Skeletal muscle tissue (tissue), 4 donors: Measurements from ENCODE around the gene VSTM2L. TPM values are rescaled to one million over a fixed set of nuclear protein-coding genes. Genes with fewer than 3 reads are reported as not detected.

Source experiments
- H3K27ac ChIP-seq: one replicate; pipeline ENCODE4 v1.7.0; 2013; ENCODE audit warnings: mild to moderate bottlenecking, low read depth, low read length, inconsistent platforms
- H3K27me3 ChIP-seq, 3 donors: one replicate each; pipeline ENCODE4 v1.7.0; 2013; ENCODE audit warnings: low read length in 3 of 3; ENCODE audit not compliant: control insufficient read depth in 3 of 3, insufficient read depth in 3 of 3
- H3K36me3 ChIP-seq, 3 donors: one replicate each; pipeline ENCODE4 v1.7.0; 2013; ENCODE audit warnings: low read length in 3 of 3; ENCODE audit not compliant: control insufficient read depth in 3 of 3, insufficient read depth in 3 of 3
- H3K4me1 ChIP-seq, 3 donors: one replicate each; pipeline ENCODE4 v1.7.0; 2013; ENCODE audit warnings: low read length in 3 of 3, mild to moderate bottlenecking in 3 of 3; ENCODE audit not compliant: control insufficient read depth in 3 of 3, insufficient read depth in 3 of 3
- H3K4me3 ChIP-seq, 3 donors: one replicate each; pipeline ENCODE4 v1.7.0; 2013; ENCODE audit warnings: low read length in 3 of 3
- H3K9ac ChIP-seq, 3 donors: one replicate each; pipeline ENCODE4 v1.7.0; 2013; ENCODE audit warnings: low read length in 3 of 3, mild to moderate bottlenecking in 3 of 3, moderate library complexity in 2 of 3, low read depth in 1 of 3
- H3K9me3 ChIP-seq, 3 donors: one replicate each; pipeline ENCODE4 v1.7.0; 2013; ENCODE audit warnings: low read length in 3 of 3; ENCODE audit not compliant: control insufficient read depth in 3 of 3
- total RNA-seq: library from RNA; depleted of rRNA; stranded (reverse); fragments of >200 nt; gene quantifications from one replicate; pipeline ENCODE4 v1.2.3, GENCODE V29; 2014
- donor health status: Osteomylitis.

The VSTM2L gene
- total RNA-seq, 1 donor from 2014 or later, result not detected

- H3K36me3 ChIP-seq, result no peaks in the 10 kb centered on the region
- H3K27me3 ChIP-seq, result peaks cover 23 to 35% (median 32%) of the 10 kb centered on the region in 3 donors
- H3K4me1 ChIP-seq, result peaks cover 0 to 3% (median 0%) of the 10 kb centered on the region in 3 donors
- H3K27ac ChIP-seq, result no peak overlapping the region
- H3K9ac ChIP-seq, result no peak overlapping the region
- no peaks in the 10 kb centered on the region for H3K9me3 ChIP-seq
- H3K4me3 ChIP-seq, result no peak overlapping the region
These were observed 14.3 kb upstream of the VSTM2L start for GRCh38 chr20:37888641-37889040.

DNA sequence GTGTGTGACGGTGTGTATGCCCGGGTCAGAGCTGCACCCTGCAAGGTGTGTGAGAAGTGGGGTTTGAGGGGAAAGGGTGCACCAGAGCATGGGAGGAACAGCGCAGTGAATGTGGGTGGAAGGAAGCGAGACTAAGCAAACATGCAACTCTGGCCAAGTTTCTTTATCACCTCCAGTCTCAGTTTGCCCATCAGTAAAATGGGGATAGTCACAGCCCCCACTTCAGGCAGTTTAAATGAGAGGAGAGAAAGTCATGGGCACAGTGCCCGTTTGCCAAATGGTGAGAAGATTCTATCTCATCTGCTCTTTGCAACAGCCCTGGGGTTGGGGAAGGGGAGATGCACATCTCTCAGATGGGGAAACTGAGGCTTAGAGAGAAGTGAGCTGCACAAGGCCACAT is 12.8 kb upstream of the VSTM2L start:
- H3K4me3 ChIP-seq, result no peak overlapping the region
- no peaks in the 10 kb centered on the region for H3K9me3 ChIP-seq
- no peaks in the 10 kb centered on the region for H3K36me3 ChIP-seq
- no peak overlapping the region for H3K27ac ChIP-seq
- H3K4me1 ChIP-seq, result peaks cover 0 to 3% (median 0%) of the 10 kb centered on the region in 3 donors
- peaks cover 20 to 27% (median 21%) of the 10 kb centered on the region in 3 donors for H3K27me3 ChIP-seq
- no peak overlapping the region for H3K9ac ChIP-seq

- H3K27ac ChIP-seq, result no peak overlapping the region
- H3K9ac ChIP-seq, result no peak overlapping the region
- H3K27me3 ChIP-seq, result peaks cover 17 to 25% (median 21%) of the 10 kb centered on the region in 3 donors
- peaks cover 0 to 3% (median 0%) of the 10 kb centered on the region in 3 donors for H3K4me1 ChIP-seq
- no peak overlapping the region for H3K4me3 ChIP-seq
- H3K36me3 ChIP-seq, result no peaks in the 10 kb centered on the region
- H3K9me3 ChIP-seq, result no peaks in the 10 kb centered on the region
These were observed 12.3 kb upstream of the VSTM2L start for GRCh38 chr20:37890643-37891042.

- Histone ChIP-seq H3K9me3 (no peaks in the 10 kb centered on the region), H3K4me1 (no peaks in the 10 kb centered on the region)
These were observed 10.9 kb upstream of the VSTM2L start for GRCh38 chr20:37892001-37892400.

DNA sequence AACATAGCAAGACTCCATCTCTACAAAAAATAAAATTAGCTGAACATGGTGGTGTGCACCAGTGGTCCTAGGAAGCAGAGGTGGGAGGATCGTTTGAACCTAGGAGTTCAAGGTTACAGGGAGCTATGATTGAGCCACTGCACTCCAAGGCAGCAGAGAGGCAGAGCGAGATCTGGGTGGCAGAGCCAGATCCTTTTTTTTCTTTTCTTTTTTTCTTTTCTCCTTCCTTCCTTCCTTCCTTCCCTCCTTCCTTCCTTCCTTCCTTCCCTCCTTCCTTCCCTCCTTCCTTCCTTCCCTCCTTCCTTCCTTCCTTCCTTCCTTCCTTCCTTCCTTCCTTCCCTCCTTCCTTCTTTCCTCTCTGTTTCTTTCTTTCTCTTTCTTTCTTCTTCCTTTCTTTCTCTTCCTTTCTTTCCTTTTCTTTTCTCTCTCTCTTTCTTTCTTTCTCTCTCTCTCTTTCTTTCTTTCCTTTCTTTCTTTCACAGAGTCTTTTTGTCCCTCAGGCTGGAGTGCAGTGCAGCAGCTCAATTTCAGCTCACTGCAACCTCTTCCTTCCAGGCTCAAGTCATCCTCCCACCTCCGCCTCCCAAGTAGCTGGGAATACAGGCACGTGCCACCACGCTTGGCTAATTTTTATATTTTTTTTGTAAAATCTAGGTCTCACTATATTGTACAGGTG is 9.2 kb upstream of the VSTM2L start:
- Histone ChIP-seq H3K27ac (no peak overlapping the region), H3K36me3 (no peaks in the 10 kb centered on the region), H3K4me3 (no peak overlapping the region), H3K9me3 (no peaks in the 10 kb centered on the region), H3K4me1 (peaks cover 0 to 6% (median 0%) of the 10 kb centered on the region in 3 donors), H3K9ac (no peak overlapping the region), H3K27me3 (peaks cover 0 to 4% (median 0%) of the 10 kb centered on the region in 3 donors)

More at GRCh38 chr20:37892001-37892400, 10.9 kb upstream of the VSTM2L start:
- Histone ChIP-seq H3K27ac (no peak overlapping the region), H3K27me3 (peaks cover 8 to 16% (median 11%) of the 10 kb centered on the region in 3 donors), H3K9ac (no peak overlapping the region), H3K4me3 (no peak overlapping the region), H3K36me3 (no peaks in the 10 kb centered on the region)

DNA sequence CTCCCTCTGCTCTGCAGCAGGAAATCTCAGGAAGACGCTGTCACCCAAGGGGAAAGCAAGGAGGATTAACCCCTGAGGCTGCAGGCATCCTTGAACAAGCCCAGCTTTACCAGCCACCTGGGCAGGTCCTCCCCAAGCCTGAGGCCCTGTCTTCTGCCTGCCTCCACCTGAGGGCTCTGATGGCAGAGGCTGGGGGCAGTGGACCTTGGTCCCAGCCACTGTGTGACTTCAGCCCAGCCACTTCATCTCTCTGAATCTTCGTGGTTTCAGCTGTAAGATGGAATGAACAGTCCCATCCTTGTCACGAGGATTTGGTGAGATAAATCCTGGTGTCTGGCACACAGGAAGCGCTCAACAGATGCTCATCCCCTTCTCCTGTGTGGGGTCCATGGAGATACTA is 8.5 kb upstream of the VSTM2L start:
- no peak overlapping the region for H3K9ac ChIP-seq
- H3K27me3 ChIP-seq, result peaks cover 0 to 4% (median 0%) of the 10 kb centered on the region in 3 donors
- no peak overlapping the region for H3K27ac ChIP-seq
- H3K9me3 ChIP-seq, result no peaks in the 10 kb centered on the region
- H3K36me3 ChIP-seq, result no peaks in the 10 kb centered on the region
- H3K4me3 ChIP-seq, result no peak overlapping the region
- H3K4me1 ChIP-seq, result peaks cover 0 to 14% (median 0%) of the 10 kb centered on the region in 3 donors

- H3K9ac ChIP-seq, result no peak overlapping the region
- H3K27me3 ChIP-seq, result peaks cover 3 to 7% (median 3%) of the 10 kb centered on the region in 3 donors
- H3K36me3 ChIP-seq, result no peaks in the 10 kb centered on the region
- H3K4me1 ChIP-seq, result peaks cover 0 to 17% (median 0%) of the 10 kb centered on the region in 3 donors
- no peaks in the 10 kb centered on the region for H3K9me3 ChIP-seq
- H3K27ac ChIP-seq, result no peak overlapping the region
- H3K4me3 ChIP-seq, result no peak overlapping the region
These were observed 7.8 kb upstream of the VSTM2L start for GRCh38 chr20:37895166-37895565.

GRCh38 chr20:37896932-37897548 is 5.9 kb upstream of the VSTM2L start:
- no peak overlapping the region for H3K27ac ChIP-seq
- peaks cover 15 to 22% (median 17%) of the 10 kb centered on the region in 3 donors for H3K27me3 ChIP-seq
- peaks cover 0 to 19% (median 0%) of the 10 kb centered on the region in 3 donors for H3K4me1 ChIP-seq
- no peak overlapping the region for H3K4me3 ChIP-seq
- H3K9ac ChIP-seq, result no peak overlapping the region
- no peaks in the 10 kb centered on the region for H3K9me3 ChIP-seq
- H3K36me3 ChIP-seq, result no peaks in the 10 kb centered on the region

DNA sequence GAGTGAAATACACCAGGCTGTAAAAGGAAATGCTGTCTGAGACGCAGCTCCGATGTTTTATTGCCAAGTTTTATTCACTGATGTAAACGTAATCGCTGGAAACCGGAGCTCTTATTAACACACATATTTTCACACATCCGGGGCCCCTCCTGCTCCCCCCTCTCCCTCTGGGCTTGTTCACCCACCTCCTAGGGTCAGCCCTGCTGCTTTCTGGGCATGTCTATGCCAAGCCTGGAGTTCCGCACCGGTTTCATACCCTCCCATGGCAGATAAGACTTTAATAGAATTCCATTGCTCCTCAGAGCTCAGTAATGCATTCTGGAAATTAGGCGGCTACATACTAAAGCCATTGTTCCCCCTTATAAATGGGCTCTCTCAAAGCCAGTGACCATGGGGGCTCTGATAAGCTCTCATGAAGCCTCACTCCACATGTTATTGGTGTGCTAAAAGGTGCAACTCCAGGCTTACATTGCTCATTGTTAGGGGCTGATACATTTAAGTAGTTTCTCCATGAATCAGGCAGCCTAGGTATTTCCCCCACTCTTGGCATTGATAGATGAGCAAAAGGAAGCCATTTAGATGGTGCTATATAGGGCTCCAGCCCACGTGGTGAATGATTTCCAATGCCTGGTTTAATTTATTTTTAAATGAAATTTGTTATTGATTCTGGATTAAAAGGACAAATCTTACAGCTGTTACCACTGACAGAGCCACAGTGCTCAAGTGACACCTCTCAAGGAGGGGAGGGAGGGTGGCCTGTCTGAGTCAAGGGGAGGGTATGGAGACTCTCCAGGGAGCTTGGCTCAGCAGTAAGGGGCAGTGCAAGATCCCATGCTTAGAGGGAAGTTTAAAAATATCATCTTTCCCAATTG is 4.5 kb upstream of the VSTM2L start:
- H3K4me1 ChIP-seq, result peaks cover 0 to 23% (median 0%) of the 10 kb centered on the region in 3 donors

More for the DNA sequence above, 4.5 kb upstream of the VSTM2L start:
- Histone ChIP-seq H3K9me3 (no peaks in the 10 kb centered on the region), H3K27ac (no peak overlapping the region), H3K27me3 (peaks cover 24 to 31% (median 24%) of the 10 kb centered on the region in 3 donors), H3K36me3 (no peaks in the 10 kb centered on the region), H3K4me3 (no peak overlapping the region), H3K9ac (no peak overlapping the region)
